ENCODE measurements around the gene OR8U1. TPM values are rescaled to one million over a fixed set of nuclear protein-coding genes. Genes with fewer than 3 reads are reported as not detected.
"Not testable (repeated sequence)": the region's sequence is repeated elsewhere in the genome, so short reads cannot be mapped to it uniquely, and the experiment has no call there.

OR8U1 gene
- total and polyA plus RNA-seq, 5 donors from 2014 or later = not detected

DNA sequence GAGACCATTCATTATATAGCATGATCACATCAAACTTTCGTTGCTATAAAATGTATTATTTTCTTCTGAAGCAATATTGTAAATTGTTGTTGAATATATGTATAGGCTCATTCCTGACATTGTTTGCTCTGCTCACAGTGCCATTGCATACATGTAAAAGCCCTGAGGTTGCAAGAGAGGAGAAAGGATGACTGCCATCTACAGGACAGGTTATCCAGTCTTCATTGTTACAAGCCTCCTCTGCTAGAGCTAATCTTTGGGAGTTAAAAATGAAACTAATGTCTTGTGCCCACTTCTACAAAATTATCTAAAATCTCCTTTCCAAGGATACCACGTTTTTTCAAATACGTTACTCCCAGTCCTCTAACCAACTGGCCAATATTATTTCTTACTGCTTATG lies 20.6 kb downstream of the OR8U1 start:
- Histone ChIP-seq H3K9me3 (ENCODE audit: control insufficient read depth in 2 of 2, low read length in 2 of 2) (peaks cover 2 to 14% of the 10 kb centered on the region in 2 experiments), H3K36me3 (ENCODE audit: control insufficient read depth, insufficient read depth, low read length) (no peaks in the 10 kb centered on the region), H3K27me3 (ENCODE audit: control insufficient read depth, insufficient read depth, low read length) (no peaks in the 10 kb centered on the region), H3K4me3 (ENCODE audit: low read depth, low read length) (no peak overlapping the region), H3K27ac (ENCODE audit: insufficient read depth, low read length, poor library complexity, severe bottlenecking) (no peak overlapping the region), H3K4me1 (ENCODE audit: control insufficient read depth, insufficient read depth, low read length, poor library complexity, severe bottlenecking) (no peaks in the 10 kb centered on the region)
- no peak overlapping the region for H3K4me3 Mint-ChIP-seq
- no peaks in the 10 kb centered on the region for H3K27me3 Mint-ChIP-seq
- peaks cover 0 to 13% (median 8%) of the 10 kb centered on the region in 7 donors for H3K9me3 Mint-ChIP-seq
- ATAC-seq (ENCODE audit: low read depth in 2 of 2) (no peak), DNase-seq (no peak)
- H3K27ac Mint-ChIP-seq = no peak overlapping the region
- no peaks in the 10 kb centered on the region for H3K4me1 Mint-ChIP-seq
- H3K36me3 Mint-ChIP-seq = no peaks in the 10 kb centered on the region

- not testable (repeated sequence) for H3K27ac ChIP-seq (ENCODE audit: insufficient read depth, low read length, poor library complexity, severe bottlenecking); H3K4me1 ChIP-seq (ENCODE audit: control insufficient read depth, insufficient read depth, low read length, poor library complexity, severe bottlenecking); H3K27me3 Mint-ChIP-seq; H3K36me3 Mint-ChIP-seq; DNase-seq; ATAC-seq (ENCODE audit: low read depth in 2 of 2); H3K4me3 ChIP-seq (ENCODE audit: low read depth, low read length); H3K27ac Mint-ChIP-seq; H3K27me3 ChIP-seq (ENCODE audit: control insufficient read depth, insufficient read depth, low read length); H3K9me3 ChIP-seq (ENCODE audit: control insufficient read depth in 2 of 2, low read length in 2 of 2); H3K36me3 ChIP-seq (ENCODE audit: control insufficient read depth, insufficient read depth, low read length); H3K4me1 Mint-ChIP-seq; H3K4me3 Mint-ChIP-seq
- peaks cover 0 to 23% (median 8%) of the 10 kb centered on the region in 7 donors for H3K9me3 Mint-ChIP-seq
Observed at GRCh38 chr11:56401858-56402461, 26.5 kb downstream of the OR8U1 start.

DNA sequence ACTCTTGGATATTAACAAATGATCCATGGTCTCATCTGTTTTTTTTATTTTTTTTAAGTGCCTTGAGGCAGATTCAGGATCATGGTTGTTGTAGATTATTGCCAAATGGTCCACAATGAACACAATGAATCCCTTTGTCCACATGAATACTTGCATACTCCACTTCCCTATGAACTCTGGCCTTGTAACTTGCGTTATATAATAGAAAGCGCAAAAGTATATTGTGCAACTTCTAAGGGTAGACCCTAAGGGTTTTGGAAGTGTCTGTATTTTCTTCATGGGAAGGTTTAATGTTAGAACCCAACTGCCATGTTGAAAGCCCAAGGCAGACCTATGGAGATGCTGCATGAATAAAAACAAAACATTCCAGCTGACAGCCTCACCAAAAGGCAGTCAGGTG lies 29.0 kb downstream of the OR8U1 start:
- Histone ChIP-seq H3K27me3 (ENCODE audit: control insufficient read depth, insufficient read depth, low read length) (no peaks in the 10 kb centered on the region), H3K9me3 (ENCODE audit: control insufficient read depth in 2 of 2, low read length in 2 of 2) (no peaks in the 10 kb centered on the region), H3K4me1 (ENCODE audit: control insufficient read depth, insufficient read depth, low read length, poor library complexity, severe bottlenecking) (no peaks in the 10 kb centered on the region), H3K36me3 (ENCODE audit: control insufficient read depth, insufficient read depth, low read length) (no peaks in the 10 kb centered on the region), H3K4me3 (ENCODE audit: low read depth, low read length) (no peak overlapping the region), H3K27ac (ENCODE audit: insufficient read depth, low read length, poor library complexity, severe bottlenecking) (no peak overlapping the region)
- ATAC-seq (ENCODE audit: low read depth in 2 of 2) (no peak), DNase-seq (no peak)
- H3K4me1 Mint-ChIP-seq = no peaks in the 10 kb centered on the region
- H3K27me3 Mint-ChIP-seq = no peaks in the 10 kb centered on the region
- peaks cover 0 to 36% (median 13%) of the 10 kb centered on the region in 7 donors for H3K9me3 Mint-ChIP-seq
- no peaks in the 10 kb centered on the region for H3K36me3 Mint-ChIP-seq
- no peak overlapping the region for H3K27ac Mint-ChIP-seq
- H3K4me3 Mint-ChIP-seq = no peak overlapping the region

GRCh38 chr11:56410801-56411200 lies 35.4 kb downstream of the OR8U1 start:
- Histone ChIP-seq H3K4me3 (ENCODE audit: low read depth, low read length) (no peak overlapping the region), H3K27me3 (ENCODE audit: control insufficient read depth, insufficient read depth, low read length) (no peaks in the 10 kb centered on the region), H3K4me1 (ENCODE audit: control insufficient read depth, insufficient read depth, low read length, poor library complexity, severe bottlenecking) (no peaks in the 10 kb centered on the region), H3K27ac (ENCODE audit: insufficient read depth, low read length, poor library complexity, severe bottlenecking) (no peak overlapping the region), H3K36me3 (ENCODE audit: control insufficient read depth, insufficient read depth, low read length) (no peaks in the 10 kb centered on the region), H3K9me3 (ENCODE audit: control insufficient read depth in 2 of 2, low read length in 2 of 2) (peaks cover 0 to 5% of the 10 kb centered on the region in 2 experiments)
- H3K4me3 Mint-ChIP-seq = no peak overlapping the region
- no peaks in the 10 kb centered on the region for H3K27me3 Mint-ChIP-seq
- no peaks in the 10 kb centered on the region for H3K36me3 Mint-ChIP-seq
- H3K27ac Mint-ChIP-seq = no peak overlapping the region
- no peak for DNase-seq
- H3K4me1 Mint-ChIP-seq = no peaks in the 10 kb centered on the region
- peaks cover 4 to 40% (median 11%) of the 10 kb centered on the region in 7 donors for H3K9me3 Mint-ChIP-seq
- no peak for ATAC-seq (ENCODE audit: low read depth in 2 of 2)

GRCh38 chr11:56412396-56412795 lies 37.0 kb downstream of the OR8U1 start, which contains the start of gene OR5AL1:
TSS of gene OR5AL1 (plus strand) at chr11:56412696.
- Mint-ChIP-seq H3K4me3 (no peak within 1 kb of the TSS), H3K36me3 (no peaks in the 10 kb centered on the region), H3K9me3 (peaks cover 3 to 29% (median 8%) of the 10 kb centered on the region in 7 donors), H3K27me3 (no peaks in the 10 kb centered on the region), H3K4me1 (no peaks in the 10 kb centered on the region), H3K27ac (no peak within 1 kb of the TSS)
- ATAC-seq (ENCODE audit: low read depth in 2 of 2) (no peak), DNase-seq (no peak)
- H3K27ac ChIP-seq (ENCODE audit: insufficient read depth, low read length, poor library complexity, severe bottlenecking) = no peak within 1 kb of the TSS
- H3K27me3 ChIP-seq (ENCODE audit: control insufficient read depth, insufficient read depth, low read length) = no peaks in the 10 kb centered on the region
- H3K9me3 ChIP-seq (ENCODE audit: control insufficient read depth in 2 of 2, low read length in 2 of 2) = peaks cover 0 to 5% of the 10 kb centered on the region in 2 experiments
- no peaks in the 10 kb centered on the region for H3K4me1 ChIP-seq (ENCODE audit: control insufficient read depth, insufficient read depth, low read length, poor library complexity, severe bottlenecking)
- no peak within 1 kb of the TSS for H3K4me3 ChIP-seq (ENCODE audit: low read depth, low read length)
- H3K36me3 ChIP-seq (ENCODE audit: control insufficient read depth, insufficient read depth, low read length) = no peaks in the 10 kb centered on the region

Other genes starting within 250 kb of the OR8U1 start
- not detected for gene OR8J3, start 235.4 kb upstream of the OR8U1 start, total RNA-seq
- gene OR8J3, start 235.4 kb upstream of the OR8U1 start, polyA plus RNA-seq = not detected
- not detected for gene OR8K5, start 215.3 kb upstream of the OR8U1 start, total RNA-seq
- not detected for gene OR8K5, start 215.3 kb upstream of the OR8U1 start, polyA plus RNA-seq
- gene OR5J2, start 199.0 kb upstream of the OR8U1 start, total RNA-seq = not detected
- gene OR5J2, start 199.0 kb upstream of the OR8U1 start, polyA plus RNA-seq = not detected
- not detected for gene OR5T2, start 141.4 kb upstream of the OR8U1 start, total RNA-seq
- gene OR5T2, start 141.4 kb upstream of the OR8U1 start, polyA plus RNA-seq = not detected
- gene OR5T3, start 123.4 kb upstream of the OR8U1 start, total RNA-seq = not detected
- gene OR5T3, start 123.4 kb upstream of the OR8U1 start, polyA plus RNA-seq = not detected
- not detected for gene OR5T1, start 101.5 kb upstream of the OR8U1 start, total RNA-seq
- not detected for gene OR5T1, start 101.5 kb upstream of the OR8U1 start, polyA plus RNA-seq
- gene OR8H1, start 83.4 kb upstream of the OR8U1 start, total RNA-seq = not detected
- not detected for gene OR8H1, start 83.4 kb upstream of the OR8U1 start, polyA plus RNA-seq
- gene OR8K3, start 60.5 kb upstream of the OR8U1 start, total RNA-seq = not detected
- gene OR8K3, start 60.5 kb upstream of the OR8U1 start, polyA plus RNA-seq = not detected
- gene OR8K1, start 29.6 kb upstream of the OR8U1 start, total RNA-seq = not detected
- not detected for gene OR8K1, start 29.6 kb upstream of the OR8U1 start, polyA plus RNA-seq
- not detected for gene OR8J1, start 21.3 kb upstream of the OR8U1 start, total RNA-seq
- gene OR8J1, start 21.3 kb upstream of the OR8U1 start, polyA plus RNA-seq = not detected
- not detected for gene OR5AL1, start 37.1 kb downstream of the OR8U1 start, total RNA-seq
- gene OR5AL1, start 37.1 kb downstream of the OR8U1 start, polyA plus RNA-seq = not detected
- gene OR5M3, start 97.7 kb downstream of the OR8U1 start, total RNA-seq = not detected
- gene OR5M3, start 97.7 kb downstream of the OR8U1 start, polyA plus RNA-seq = not detected
- not detected for gene OR5M8, start 115.7 kb downstream of the OR8U1 start, total RNA-seq
- gene OR5M8, start 115.7 kb downstream of the OR8U1 start, polyA plus RNA-seq = not detected
- gene OR5M11, start 167.6 kb downstream of the OR8U1 start, total RNA-seq = not detected
- gene OR5M11, start 167.6 kb downstream of the OR8U1 start, polyA plus RNA-seq = not detected
- gene OR5M10, start 202.1 kb downstream of the OR8U1 start, total RNA-seq = not detected
- not detected for gene OR5M10, start 202.1 kb downstream of the OR8U1 start, polyA plus RNA-seq
- not detected for gene OR5M1, start 239.2 kb downstream of the OR8U1 start, total RNA-seq
- gene OR5M1, start 239.2 kb downstream of the OR8U1 start, polyA plus RNA-seq = not detected